HG03469 (cell line): ENCODE data around the gene IBTK.
"Not testable (repeated sequence)": the region's sequence is repeated elsewhere in the genome, so short reads cannot be mapped to it uniquely, and the experiment has no call there.

Experiments
- ATAC-seq: cut with Tn5 transposase; IDR thresholded peaks from one replicate; pipeline ENCODE4 v1.9.1; 2021; ENCODE audit warnings: mild to moderate bottlenecking, moderate library complexity, moderate number of reproducible peaks; ENCODE audit not compliant: unreplicated experiment

Gene IBTK

GRCh38 chr6:82246802-82247504, 591 bp downstream of the IBTK start:
- ATAC-seq, result peak; percentile 29

DNA sequence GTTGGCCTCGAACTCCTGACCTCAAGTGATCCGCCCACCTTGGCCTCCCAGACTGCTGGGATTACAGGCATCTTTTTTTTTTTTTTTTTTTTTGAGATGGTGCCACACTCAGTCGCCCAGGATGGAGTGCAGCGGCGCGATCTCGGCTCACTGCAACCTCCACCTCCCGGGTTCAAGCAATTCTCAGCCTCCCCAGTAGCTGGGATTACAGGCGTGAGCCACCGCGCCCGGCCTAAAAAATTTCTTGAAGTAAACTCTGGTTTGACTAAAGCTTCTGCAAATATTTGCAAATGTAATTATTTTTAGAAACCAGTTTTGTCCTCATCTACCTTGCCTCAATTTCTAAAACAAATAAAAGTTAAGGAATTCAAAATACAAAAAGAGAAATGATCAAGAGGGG, 1.2 kb downstream of the IBTK start:
- no peak for ATAC-seq

DNA sequence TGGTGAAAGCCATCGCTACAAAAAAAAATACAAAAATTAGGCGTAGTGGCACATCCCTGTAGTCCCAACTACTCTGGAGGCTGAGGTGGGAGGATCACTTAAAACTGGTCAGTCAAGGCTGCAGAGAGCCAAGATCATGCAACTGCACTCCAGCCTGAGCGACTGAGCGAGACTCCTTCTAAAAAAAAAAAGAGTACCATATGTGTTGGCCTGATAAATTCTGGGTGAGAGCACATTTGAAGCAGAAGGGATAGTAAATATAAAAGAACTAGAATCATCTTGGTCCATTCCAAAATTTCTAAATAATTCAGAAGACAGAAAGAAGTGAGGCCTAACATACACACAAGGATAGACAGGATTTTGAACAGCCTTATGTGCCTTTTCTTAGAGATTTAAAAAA, 2.2 kb downstream of the IBTK start:
- ATAC-seq, result no peak

DNA sequence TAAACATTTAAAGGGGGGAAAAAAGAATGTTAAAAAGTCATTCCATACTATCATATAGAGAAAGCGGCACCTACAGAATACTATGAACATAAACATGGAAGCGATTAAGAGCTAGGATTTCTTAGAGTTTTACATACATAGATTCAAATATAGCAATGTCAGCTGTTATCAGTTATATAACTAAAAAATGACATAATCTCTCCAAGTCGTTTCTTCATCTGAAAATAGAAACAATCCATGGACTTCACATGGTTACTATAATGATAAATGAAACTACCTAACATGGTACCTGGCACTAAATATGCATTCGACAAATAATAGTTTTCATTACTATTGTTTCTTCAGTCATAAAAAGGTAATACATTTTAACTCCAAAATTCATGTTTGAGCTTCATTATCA, 3.7 kb downstream of the IBTK start:
- no peak for ATAC-seq

GRCh38 chr6:82240186-82240585, 7.4 kb downstream of the IBTK start:
- no peak for ATAC-seq

- no peak for ATAC-seq
These were observed 7.9 kb downstream of the IBTK start for GRCh38 chr6:82239597-82239996.

- no peak for ATAC-seq
These were observed 10.5 kb downstream of the IBTK start for GRCh38 chr6:82237013-82237412.

DNA sequence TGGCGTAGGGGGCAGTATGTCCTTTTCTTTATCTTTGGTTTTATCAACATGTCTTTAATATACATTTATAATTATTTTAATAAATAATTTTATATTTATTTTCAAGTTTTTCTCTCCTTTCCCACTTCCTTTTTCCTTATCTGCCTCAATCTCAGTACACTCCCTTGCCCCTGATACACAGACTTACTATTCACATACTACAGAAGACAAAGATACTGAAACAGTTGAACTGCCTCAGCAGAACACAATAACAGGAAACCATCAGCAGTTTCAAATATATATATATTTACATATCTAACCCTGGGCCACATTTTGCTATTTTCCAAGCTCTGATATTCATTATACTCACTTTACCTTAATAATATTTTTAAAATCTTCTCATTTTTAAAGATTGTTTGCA, 19.8 kb downstream of the IBTK start:
- ATAC-seq, result peak; percentile 87

DNA sequence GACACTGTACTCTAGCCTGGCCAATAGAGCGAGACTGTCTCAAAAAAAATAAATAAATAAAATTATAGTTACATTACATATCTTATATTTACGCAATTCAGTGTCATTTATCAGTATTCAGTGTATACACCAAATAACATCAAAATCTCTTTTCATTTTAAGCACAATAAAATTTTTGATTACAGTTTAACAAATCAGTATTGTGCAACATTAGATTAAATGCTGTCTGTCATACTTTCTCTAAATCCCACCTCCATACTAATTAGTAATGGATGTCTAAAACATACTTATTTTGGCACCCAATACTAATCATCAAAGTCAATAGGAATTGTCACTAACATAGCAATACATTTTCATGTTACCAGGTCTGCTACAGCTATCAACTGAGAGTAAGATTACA, 27.4 kb downstream of the IBTK start:
- no peak for ATAC-seq

DNA sequence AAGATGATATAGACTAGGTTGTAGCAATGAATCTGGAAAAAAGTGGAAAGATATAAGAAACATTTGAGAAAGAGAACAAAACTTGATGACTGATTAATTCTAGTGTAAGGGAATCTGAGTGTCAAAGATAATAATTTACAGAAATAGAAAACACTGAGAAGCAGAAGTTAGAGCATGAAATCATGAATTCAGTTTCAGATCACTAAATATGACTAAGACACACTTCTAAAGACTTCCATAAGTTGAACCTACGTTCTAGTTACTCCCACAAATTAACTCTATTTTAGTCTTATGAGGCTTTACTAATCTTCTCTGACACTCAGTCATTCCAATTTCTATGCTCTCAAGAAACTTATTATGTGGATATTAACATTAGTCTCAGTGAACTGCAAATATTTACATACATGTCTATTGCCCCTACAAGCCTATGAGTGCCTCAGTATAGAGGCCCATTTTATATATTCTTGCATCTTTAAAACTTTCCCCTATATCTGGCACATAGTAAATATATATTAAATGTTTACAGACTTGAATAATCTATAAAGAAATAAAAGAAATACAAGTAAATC, 30.4 kb downstream of the IBTK start:
- peak; percentile 94 for ATAC-seq

GRCh38 chr6:82216549-82216948, 31.0 kb downstream of the IBTK start:
- ATAC-seq, result no peak

GRCh38 chr6:82211326-82211725, 36.2 kb downstream of the IBTK start:
- no peak for ATAC-seq

DNA sequence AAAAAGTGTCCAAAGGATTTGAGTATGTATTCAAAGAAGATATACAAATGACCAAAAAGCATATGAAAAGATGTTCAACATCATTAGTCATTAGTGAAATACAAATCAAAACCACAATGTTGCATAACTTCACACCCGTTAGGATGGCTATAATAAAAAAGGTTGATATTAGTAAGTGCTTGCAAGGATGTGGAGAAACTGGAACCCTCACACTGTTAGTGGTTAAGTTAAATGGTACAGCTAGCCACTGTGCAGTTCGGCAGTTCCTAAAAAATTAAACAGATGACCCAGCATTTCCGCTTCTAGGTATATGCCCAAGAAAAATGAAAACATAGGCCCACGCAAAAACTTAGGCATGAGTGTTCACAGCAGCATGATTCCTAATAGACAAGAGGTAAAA, 38.6 kb downstream of the IBTK start:
- no peak for ATAC-seq

DNA sequence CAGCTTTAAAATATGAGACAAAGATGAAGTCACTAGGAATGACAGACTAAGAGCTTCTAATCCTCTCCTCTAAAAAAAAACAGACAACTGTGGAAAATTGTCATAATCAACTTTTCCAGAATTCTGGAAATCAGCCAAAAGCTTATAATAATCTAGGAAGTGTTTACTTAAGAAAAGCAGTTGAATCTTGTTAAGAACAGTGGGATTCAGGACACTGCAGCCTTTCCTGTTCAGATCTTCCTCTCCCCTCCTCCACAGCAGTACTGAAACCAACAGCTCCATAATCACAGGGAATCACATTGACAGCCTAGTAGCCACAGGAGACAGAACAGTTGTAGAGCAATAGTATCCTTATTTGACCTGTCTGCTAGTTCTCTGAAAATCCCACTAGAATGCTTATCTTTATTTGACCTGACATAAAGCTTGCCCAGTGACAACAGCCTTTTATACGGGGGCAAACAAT, 41.6 kb downstream of the IBTK start:
- ATAC-seq, result no peak

DNA sequence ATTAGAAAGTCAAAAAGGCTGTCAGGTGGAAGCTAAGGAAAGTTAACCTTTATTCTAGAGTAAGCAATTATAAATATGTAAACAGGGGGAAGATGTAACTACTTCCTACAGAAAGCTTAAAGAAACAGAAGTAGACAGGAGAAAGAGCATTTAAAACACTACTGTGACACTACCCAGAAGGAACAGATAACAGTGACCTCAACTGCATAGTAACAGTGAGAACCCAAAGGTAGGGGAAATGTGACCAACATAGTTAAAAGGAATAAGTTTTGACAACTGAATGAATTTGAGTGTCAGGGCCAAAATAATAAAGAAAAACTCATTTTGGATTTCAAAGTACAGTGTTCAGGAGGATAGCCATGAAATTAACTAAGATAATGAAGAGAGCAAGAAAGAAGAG, 43.5 kb downstream of the IBTK start:
- no peak for ATAC-seq

DNA sequence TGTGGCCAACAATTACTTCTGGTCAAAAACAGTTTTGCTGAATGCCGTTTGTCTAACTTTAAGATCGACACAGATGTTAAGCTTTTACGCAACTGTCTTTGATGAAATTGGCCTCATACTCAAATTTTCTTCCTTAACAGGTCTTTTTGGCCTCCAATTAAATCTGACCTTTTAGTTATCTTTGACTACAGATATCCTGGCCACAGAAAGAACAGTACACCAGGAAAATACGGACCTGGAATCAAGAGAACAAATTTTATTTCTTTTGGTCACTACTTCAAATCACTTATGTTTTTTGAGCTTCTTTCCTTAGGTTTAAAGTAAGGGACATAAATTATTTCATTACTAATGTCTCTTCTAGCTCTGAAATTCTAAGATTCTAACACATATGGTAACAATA, 49.8 kb downstream of the IBTK start:
- ATAC-seq, result no peak

DNA sequence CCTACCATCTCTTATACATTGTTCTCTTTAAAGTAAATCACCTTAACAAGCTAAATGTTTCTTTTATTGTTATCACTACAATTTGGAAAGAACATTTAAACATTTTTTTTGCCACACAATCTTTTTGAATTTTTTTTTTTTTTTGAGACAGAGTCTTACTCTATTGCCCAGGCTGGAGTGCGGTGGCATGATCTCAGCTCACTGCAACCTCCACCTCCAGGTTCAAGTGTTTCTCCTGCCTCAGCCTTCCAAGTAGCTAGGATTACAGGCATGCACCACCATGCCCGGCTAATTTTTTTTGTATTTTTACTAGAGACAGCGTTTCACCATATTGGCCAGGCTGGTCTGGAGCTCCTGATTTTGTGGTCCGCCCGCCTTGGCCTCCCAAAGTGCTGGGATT, 50.3 kb downstream of the IBTK start:
- ATAC-seq, result not testable (repeated sequence)

DNA sequence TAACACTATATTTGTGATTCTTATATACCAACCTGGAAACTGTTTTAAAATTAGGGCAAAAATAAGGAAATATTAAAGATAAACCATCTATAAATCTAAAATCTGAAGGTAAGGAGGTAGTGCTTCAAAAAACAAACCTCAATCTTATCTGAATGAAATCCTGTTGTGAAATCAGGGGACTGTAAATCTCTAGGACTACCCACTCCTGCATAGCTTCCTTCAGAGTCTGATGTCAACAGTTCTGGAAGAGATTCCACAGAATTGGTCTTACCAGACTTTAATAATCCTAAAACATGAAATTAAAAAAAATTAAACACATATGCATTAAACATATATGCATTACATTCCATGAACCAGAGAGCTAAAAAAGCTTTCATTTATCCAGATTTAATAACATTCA, 51.4 kb downstream of the IBTK start:
- ATAC-seq, result no peak

- ATAC-seq, result no peak
These were observed 51.9 kb downstream of the IBTK start for GRCh38 chr6:82195619-82196018.

- ATAC-seq, result no peak
These were observed 61.5 kb downstream of the IBTK start for GRCh38 chr6:82185948-82186535.

DNA sequence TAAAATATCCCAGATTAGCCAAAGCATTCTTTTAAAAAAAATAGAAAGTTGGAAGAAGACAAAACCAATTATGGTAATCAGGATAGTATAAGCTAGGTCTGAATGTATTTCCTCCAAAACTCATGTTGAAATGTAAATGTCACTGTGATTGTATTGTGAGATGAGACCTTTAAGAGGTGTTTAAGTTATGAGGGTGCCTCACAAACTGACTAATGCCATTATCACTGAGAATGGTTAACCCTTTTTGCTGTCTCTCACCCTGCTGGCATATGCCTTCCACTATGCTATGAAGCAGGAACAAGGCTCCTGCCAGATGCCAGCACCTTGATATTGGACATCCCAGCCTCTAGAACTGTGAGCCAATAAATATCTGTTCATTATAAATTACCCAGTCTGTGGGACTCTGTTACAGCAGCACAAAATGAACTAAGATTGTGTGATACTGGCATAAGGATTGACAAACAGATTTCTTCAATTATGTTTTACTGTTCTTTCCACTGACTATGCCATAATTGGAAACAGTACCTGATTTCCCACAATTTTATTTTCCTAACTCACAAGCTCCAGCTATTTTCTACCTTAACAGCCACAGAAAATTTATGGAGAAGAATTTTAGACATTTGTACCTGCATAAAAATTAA, 63.8 kb downstream of the IBTK start:
- ATAC-seq, result no peak

DNA sequence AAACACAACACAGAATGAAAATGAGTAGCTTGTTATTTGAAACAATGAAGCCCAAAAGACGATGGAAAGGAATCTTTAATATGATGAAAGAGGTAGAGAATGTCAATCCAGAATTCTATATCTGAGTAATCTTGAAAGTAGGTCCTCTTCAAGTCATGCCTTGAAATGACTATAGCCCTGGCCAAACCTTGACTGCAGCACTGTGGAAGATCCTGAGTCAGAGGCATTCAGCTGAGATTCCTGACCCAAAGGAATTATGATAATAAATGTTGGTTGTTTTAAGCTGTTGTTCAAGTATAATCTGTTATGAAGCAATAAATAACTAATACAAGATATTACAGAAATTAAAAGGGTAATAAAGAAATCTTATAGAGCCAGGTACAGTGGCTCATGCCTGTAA, 64.8 kb downstream of the IBTK start:
- no peak for ATAC-seq
